Muscle layer of colon (tissue), 2 donors: ENCODE measurements around the gene LAMA4.
"Not testable (repeated sequence)": the region's sequence is repeated elsewhere in the genome, so short reads cannot be mapped to it uniquely, and the experiment has no call there.

Source experiments
- H3K27ac ChIP-seq: one replicate; pipeline ENCODE4 v1.7.0; 2013; ENCODE audit warnings: low read depth, mild to moderate bottlenecking, low read length, moderate library complexity
- H3K27me3 ChIP-seq, 2 donors: one replicate each; pipeline ENCODE4 v1.7.0; 2013; ENCODE audit warnings: low read length in 2 of 2, mild to moderate bottlenecking in 2 of 2; ENCODE audit not compliant: insufficient read depth in 2 of 2, control insufficient read depth in 1 of 2
- H3K36me3 ChIP-seq: one replicate; pipeline ENCODE4 v1.7.0; 2013; ENCODE audit warnings: mild to moderate bottlenecking, low read length; ENCODE audit not compliant: insufficient read depth
- H3K4me1 ChIP-seq: one replicate; pipeline ENCODE4 v1.7.0; 2013; ENCODE audit warnings: mild to moderate bottlenecking, low read length; ENCODE audit not compliant: insufficient read depth
- H3K4me3 ChIP-seq, 2 donors: one replicate each; pipeline ENCODE4 v1.7.0; 2013; ENCODE audit warnings: low read length in 2 of 2, low read depth in 1 of 2, mild to moderate bottlenecking in 1 of 2, moderate library complexity in 1 of 2
- H3K9ac ChIP-seq: one replicate; pipeline ENCODE4 v1.7.0; 2013; ENCODE audit warnings: low read length
- H3K9me3 ChIP-seq: one replicate; pipeline ENCODE4 v1.7.0; 2013; ENCODE audit warnings: mild to moderate bottlenecking, low read length
- donor health status: abdominal sarcoma.
- donor health status: Adenocarcinoma of cecum.

LAMA4 gene

GRCh38 chr6:112205427-112206109 lies 48.8 kb downstream of the LAMA4 start:
- no peaks in the 10 kb centered on the region for H3K27me3 ChIP-seq
- no peak overlapping the region for H3K27ac ChIP-seq
- H3K4me1 ChIP-seq, result peaks cover 53% of the 10 kb centered on the region
- H3K9ac ChIP-seq, result no peak overlapping the region
- no peak overlapping the region for H3K4me3 ChIP-seq
- H3K36me3 ChIP-seq, result peaks cover 59% of the 10 kb centered on the region
- no peaks in the 10 kb centered on the region for H3K9me3 ChIP-seq

- Histone ChIP-seq H3K9ac (no peak overlapping the region), H3K4me1 (peaks cover 43% of the 10 kb centered on the region), H3K27me3 (no peaks in the 10 kb centered on the region), H3K9me3 (no peaks in the 10 kb centered on the region), H3K4me3 (no peak overlapping the region), H3K27ac (no peak overlapping the region), H3K36me3 (peaks cover 67% of the 10 kb centered on the region)
Observed at GRCh38 chr6:112204350-112204706, 50.0 kb downstream of the LAMA4 start.

DNA sequence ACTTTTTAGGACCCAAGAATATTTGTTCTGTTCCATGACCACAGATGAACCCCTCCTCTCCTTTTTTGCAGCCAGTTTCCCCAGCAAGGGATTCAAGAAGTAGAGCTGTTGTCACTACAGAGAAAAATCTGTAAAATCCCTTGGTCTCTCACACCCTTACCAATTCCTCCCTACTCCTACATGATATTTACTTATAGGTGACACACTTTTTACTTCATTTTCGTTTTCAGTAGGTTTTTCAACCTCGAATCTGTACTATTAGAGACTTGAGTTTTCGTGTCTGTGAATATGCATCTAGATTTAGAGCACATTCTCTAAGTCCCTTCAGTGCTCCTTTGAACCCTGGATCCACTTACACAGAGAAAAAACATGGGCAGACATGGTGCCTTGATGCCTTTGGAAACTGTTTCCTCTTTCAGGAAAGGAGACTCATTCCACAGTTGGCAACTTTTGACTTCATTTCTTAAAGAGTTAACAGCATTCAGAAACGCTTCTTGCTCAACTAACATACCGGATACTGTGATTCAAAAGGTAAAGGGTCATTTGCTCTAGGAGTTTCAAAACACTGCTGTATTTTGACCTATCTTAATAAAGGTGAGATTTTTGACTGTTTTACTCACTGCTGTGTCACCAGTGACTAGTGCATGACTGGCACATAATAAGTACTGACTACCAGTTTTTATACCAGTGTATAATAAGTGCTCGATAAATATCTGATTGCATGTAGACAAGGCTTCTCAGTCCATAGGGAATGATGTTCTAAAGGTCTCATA lies 50.6 kb downstream of the LAMA4 start:
- H3K9me3 ChIP-seq, result no peaks in the 10 kb centered on the region
- H3K27me3 ChIP-seq, result no peaks in the 10 kb centered on the region
- H3K27ac ChIP-seq, result no peak overlapping the region
- H3K36me3 ChIP-seq, result peaks cover 72% of the 10 kb centered on the region
- no peak overlapping the region for H3K9ac ChIP-seq
- peaks cover 44% of the 10 kb centered on the region for H3K4me1 ChIP-seq
- no peak overlapping the region for H3K4me3 ChIP-seq

DNA sequence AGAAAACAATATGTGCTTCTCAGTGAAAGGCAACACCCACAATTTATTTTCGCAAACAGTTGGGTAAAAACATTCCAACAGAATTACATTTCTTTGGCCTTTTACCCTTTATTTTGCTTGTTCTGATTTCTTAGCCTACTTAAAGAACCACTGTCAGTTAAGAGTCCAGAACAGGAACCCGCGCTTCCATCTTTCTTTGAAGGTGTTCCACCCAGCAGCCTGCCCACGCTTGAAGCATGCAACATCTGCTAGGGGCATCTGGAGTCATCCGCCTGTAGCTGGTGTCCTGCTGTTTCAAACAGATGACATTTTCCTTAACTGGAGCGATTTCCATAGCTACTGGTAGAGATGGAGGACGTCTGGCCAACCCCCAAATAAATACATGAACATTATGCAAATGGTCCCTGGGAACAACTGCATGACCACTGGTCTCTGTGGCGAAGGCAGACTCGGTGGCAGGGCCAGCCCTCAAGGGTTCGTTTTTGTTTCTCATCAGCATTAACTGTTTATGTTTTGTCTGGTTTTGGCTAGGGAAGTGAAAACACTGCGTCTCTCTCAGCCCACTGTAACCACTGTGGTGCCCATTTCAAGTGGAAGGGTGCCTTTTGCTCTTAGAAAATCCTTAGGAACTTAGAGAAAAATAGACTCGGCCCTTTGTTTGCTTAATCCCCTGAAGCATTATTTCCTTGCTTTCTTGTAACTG lies 51.6 kb downstream of the LAMA4 start:
- Histone ChIP-seq H3K9me3 (no peaks in the 10 kb centered on the region), H3K36me3 (peaks cover 82% of the 10 kb centered on the region)

DNA sequence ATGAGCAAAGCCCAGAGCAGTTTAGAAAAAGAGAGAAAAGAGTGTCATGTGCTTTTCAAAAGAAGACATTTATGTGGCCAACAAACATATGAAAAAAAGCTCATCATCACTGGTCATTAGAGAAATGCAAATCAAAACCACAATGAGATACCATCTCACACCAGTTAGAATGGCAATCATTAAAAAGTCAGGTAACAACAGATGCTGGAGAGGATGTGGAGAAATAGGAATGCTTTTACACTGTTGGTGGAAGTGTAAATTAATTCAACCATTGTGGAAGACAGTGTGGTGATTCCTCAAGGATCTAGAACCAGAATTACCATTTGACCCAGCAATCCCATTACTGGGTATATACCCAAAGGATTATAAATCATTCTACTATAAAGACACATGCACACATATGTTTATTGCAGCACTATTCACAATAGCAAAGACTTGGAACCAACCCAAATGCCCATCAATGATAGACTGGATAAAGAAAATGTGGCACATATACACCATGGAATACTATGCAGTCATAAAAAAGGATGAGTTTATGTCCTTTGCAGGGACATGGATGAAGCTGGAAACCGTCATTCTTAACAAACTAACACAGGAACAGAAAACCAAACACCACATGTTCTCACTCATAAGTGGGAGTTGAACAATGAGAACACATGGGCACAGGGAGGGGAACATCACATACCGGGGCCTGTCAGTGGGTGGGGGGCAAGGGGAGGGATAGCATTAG lies 54.0 kb downstream of the LAMA4 start:
- not testable (repeated sequence) for H3K27ac ChIP-seq, H3K9me3 ChIP-seq, H3K27me3 ChIP-seq, H3K4me3 ChIP-seq, H3K9ac ChIP-seq
- Histone ChIP-seq H3K4me1 (peaks cover 43% of the 10 kb centered on the region), H3K36me3 (peaks cover 69% of the 10 kb centered on the region)

More for the DNA sequence above, 51.6 kb downstream of the LAMA4 start:
- Histone ChIP-seq H3K27ac (no peak overlapping the region), H3K4me1 (peaks cover 53% of the 10 kb centered on the region), H3K9ac (no peak overlapping the region), H3K27me3 (no peaks in the 10 kb centered on the region), H3K4me3 (no peak overlapping the region)

DNA sequence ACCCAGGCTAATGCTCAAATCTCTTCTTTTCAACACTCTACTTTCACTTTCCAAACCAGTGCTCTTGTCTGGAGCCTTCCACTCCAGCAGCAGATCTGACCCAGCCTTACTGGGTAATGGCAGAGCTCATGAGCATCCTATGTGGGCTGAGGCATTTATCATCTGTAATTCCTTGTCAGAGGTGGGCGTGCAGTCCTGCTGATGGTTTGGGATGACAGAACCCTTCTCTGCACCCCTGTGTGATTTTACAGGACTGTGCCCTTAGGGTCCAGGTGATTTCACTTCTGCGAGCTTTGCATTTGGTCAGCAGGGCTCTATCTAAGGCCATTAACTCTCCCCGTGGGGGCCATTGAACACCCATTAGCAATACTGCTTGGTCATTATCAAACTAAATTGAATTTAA lies 55.4 kb downstream of the LAMA4 start:
- Histone ChIP-seq H3K4me1 (peaks cover 37% of the 10 kb centered on the region), H3K36me3 (peaks cover 57% of the 10 kb centered on the region), H3K27ac (no peak overlapping the region)

GRCh38 chr6:112198582-112198981 lies 55.8 kb downstream of the LAMA4 start:
- no peak overlapping the region for H3K27ac ChIP-seq

More for the DNA sequence above, 55.4 kb downstream of the LAMA4 start:
- Histone ChIP-seq H3K9ac (no peak overlapping the region), H3K27me3 (no peaks in the 10 kb centered on the region), H3K9me3 (no peaks in the 10 kb centered on the region), H3K4me3 (no peak overlapping the region)

DNA sequence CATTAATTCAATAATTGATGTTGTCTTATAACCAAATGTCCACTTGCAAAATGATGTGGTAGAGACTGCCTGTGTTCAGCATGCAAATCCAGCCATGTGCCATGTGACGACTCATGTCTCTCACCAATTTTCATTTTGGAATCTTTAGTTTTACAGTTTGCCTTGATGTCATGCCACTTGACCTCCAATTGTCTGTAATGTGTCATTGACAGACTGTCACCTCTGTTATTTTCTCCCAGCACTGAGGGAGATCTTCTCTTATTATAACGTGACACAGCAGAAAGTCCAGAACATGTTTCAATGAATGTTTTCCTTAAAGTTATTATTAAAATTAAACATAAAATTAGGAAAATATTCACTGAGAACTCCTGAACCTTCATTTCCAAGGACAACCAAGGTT lies 56.7 kb downstream of the LAMA4 start:
- H3K27ac ChIP-seq, result no peak overlapping the region
- H3K9ac ChIP-seq, result no peak overlapping the region
- H3K9me3 ChIP-seq, result no peaks in the 10 kb centered on the region
- H3K4me1 ChIP-seq, result peaks cover 33% of the 10 kb centered on the region
- H3K4me3 ChIP-seq, result no peak overlapping the region
- no peaks in the 10 kb centered on the region for H3K27me3 ChIP-seq
- peaks cover 55% of the 10 kb centered on the region for H3K36me3 ChIP-seq

More at GRCh38 chr6:112198582-112198981, 55.8 kb downstream of the LAMA4 start:
- Histone ChIP-seq H3K36me3 (peaks cover 56% of the 10 kb centered on the region), H3K27me3 (no peaks in the 10 kb centered on the region), H3K9ac (no peak overlapping the region), H3K4me1 (peaks cover 37% of the 10 kb centered on the region), H3K4me3 (no peak overlapping the region), H3K9me3 (no peaks in the 10 kb centered on the region)

DNA sequence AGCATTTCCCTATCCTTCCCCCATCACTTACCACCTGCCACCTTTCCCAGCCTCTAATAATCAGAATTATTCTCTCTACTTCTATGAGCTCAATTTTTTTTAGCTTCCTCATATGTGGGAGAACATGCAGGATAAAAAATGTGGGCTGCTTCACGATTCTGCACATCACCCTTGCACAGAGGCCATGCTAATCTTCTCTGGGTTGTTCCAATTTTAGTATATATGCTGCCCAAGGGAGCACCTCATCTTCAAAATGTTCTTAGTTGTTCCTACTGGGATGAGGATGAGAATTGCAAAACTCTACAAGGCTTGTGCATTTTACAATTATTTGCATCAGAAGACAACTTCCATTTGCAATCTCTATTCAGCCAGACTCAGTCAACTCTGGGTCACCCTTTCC lies 58.1 kb downstream of the LAMA4 start:
- H3K4me1 ChIP-seq, result peaks cover 32% of the 10 kb centered on the region
- H3K27ac ChIP-seq, result no peak overlapping the region
- H3K36me3 ChIP-seq, result peaks cover 55% of the 10 kb centered on the region
- H3K9me3 ChIP-seq, result no peaks in the 10 kb centered on the region
- no peak overlapping the region for H3K4me3 ChIP-seq
- no peaks in the 10 kb centered on the region for H3K27me3 ChIP-seq
- no peak overlapping the region for H3K9ac ChIP-seq

DNA sequence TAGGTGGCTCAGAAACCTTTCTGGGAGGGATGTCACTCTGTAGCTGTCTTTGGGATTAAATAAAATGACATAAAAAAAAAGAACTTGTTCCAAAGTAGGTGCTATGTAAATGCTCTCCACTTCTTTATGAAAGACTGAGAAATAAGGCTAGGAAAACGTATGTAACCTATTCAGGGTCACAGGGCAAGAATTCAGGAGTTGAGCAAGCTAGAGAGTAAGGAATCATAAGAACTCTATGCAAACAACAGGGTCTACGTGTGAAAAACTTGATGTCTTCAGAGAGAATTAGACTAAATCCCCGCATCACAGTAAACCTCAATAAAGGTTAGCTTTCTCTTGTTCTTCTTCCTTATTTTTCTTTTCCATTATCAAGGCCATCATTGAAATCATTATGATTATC lies 59.2 kb downstream of the LAMA4 start:
- peaks cover 36% of the 10 kb centered on the region for H3K4me1 ChIP-seq

GRCh38 chr6:112194511-112194910 lies 59.9 kb downstream of the LAMA4 start:
- H3K9me3 ChIP-seq, result no peaks in the 10 kb centered on the region
- peaks cover 43% of the 10 kb centered on the region for H3K4me1 ChIP-seq
- peaks cover 48% of the 10 kb centered on the region for H3K36me3 ChIP-seq
- H3K9ac ChIP-seq, result no peak overlapping the region
- no peaks in the 10 kb centered on the region for H3K27me3 ChIP-seq
- no peak overlapping the region for H3K27ac ChIP-seq
- H3K4me3 ChIP-seq, result no peak overlapping the region

More for the DNA sequence above, 59.2 kb downstream of the LAMA4 start:
- H3K9ac ChIP-seq, result no peak overlapping the region
- no peaks in the 10 kb centered on the region for H3K9me3 ChIP-seq
- H3K4me3 ChIP-seq, result no peak overlapping the region
- H3K27ac ChIP-seq, result no peak overlapping the region
- no peaks in the 10 kb centered on the region for H3K27me3 ChIP-seq
- H3K36me3 ChIP-seq, result peaks cover 54% of the 10 kb centered on the region
